GM18858 (cell line): ENCODE measurements around the gene LMCD1.

Source experiments
- ATAC-seq: cut with Tn5 transposase; IDR thresholded peaks from one replicate; pipeline ENCODE4 v1.9.1; 2021; ENCODE audit not compliant: unreplicated experiment

LMCD1 gene

DNA sequence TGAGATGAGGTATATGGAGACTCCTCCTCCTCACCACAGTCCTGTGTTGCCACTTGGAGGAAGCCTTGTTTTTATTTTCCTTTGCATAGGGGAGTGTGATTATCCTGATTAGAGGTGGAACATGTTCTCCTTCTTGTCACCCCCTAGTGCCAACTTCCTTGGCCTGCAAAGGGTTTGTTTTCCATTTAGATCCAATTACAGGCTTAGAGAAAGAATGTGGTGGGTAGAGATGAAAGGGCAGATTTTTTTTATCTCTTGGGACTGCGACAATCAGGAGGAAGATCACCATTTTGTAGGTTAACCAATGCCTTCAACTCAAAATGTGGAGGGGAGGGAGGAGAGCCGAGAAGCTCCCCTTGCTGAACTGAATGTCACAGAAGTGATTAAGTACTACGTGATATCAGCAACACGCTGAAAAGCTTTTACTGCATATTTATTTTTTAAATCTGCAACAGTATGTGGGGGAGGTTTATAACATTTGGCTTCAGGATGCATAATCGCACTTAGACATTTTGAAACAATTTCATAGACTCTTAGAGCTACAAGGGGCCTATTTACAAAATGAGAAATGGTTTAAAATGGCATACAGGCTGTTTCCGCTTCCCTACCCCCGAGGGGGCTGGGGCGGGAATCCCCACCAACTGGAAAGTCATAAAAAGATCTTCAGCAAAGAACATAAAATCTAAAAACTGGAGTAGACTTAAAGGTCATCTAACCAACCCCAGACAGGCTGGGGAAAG, 2.4 kb downstream of the LMCD1 start:
- ATAC-seq, result no peak

DNA sequence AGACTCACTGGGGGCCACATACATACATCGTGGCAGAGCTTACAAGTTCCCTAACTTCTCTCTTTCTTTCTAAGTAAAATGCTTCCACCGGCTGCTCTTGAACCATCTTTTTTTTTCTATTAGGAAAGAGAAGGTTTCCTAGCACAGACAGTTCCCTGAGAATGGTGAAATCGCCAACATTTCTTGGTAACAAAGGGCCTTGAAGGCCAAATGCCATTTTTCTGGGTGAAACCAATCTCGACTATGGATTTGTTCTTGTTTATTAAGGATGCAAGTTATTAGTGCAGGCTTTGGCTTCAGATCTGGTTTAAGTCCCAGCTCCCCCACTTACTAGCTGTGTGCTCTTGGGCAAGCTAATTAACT, 3.0 kb downstream of the LMCD1 start:
- ATAC-seq, result no peak

DNA sequence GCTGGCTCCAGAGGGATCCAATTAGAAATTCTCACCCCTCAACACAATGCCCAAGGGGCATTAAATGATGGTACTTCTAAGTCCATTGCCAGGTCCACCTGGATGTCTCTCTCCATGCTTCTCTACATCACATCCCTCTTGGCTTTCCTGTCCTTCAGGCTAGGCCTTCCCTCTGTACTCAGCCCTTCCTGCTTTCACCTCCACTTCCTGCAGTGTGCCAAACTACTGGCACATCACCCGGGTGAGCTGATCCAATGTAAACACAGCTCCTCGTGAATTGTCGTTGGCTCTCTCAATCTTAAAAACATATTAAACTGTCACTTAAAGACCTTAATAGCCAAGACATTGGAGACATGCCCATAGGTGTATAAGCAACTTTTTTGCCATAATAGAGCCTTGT, 4.0 kb downstream of the LMCD1 start:
- ATAC-seq, result no peak

DNA sequence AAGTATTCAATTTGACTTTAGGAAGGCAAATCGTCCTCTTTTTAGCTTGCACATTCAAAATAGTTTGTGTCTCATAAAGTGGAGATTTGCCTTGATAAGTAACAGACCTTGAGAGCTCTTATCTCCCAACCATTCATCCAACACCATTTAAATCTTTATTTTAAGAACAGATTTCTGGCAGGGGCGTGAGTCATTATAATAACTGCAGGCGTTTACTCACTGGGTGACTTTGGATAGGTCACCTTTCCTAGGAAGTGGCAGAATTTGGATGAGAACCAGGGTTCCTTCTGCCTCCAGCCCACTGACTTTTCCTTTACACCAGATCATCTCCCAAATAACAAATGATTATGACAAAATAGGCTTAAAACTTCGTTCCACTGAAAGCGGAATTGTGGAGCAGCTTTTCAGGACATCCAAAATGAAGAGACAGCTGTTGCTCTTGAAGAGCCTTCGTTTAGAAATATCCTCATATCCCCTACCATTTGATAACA, 5.0 kb downstream of the LMCD1 start:
- no peak for ATAC-seq

DNA sequence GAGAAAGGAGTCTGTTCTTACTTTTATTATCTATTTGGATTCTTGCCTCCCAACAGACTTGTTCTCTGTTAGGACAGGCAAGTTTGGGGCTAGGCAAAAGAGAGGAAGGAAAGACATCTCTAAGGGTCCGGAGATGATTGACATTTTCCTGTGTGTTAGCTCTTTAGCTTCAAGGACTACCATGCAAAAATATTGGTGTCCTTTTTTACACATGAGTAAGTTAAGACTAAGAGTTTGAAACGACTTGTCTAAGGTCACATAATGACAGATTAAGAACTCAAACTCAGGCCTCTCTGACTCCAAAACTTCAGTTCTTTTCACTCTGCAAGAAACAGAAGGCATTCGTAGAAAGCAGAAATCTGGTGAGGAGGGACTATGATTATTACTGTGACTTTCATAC, 5.9 kb downstream of the LMCD1 start:
- no peak for ATAC-seq

DNA sequence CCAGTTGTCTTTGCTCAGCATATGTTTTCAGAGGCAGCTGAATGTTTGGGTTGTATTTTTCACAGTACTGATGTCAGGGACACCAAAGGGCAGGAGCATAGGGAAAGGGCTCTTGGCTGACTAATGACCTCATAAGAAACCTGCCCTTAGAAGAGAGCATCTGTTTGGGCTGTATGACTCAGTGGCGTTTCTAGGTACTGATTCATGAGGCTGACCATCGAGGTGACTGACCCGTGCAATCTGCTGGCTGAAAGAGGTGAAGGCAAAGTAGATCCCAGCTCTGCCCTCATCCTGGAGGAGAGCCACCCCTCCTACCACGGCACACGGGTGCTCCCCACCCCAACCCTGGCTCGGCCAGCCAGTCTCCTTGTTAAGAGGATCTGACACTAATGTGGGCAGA, 8.3 kb downstream of the LMCD1 start:
- no peak for ATAC-seq

DNA sequence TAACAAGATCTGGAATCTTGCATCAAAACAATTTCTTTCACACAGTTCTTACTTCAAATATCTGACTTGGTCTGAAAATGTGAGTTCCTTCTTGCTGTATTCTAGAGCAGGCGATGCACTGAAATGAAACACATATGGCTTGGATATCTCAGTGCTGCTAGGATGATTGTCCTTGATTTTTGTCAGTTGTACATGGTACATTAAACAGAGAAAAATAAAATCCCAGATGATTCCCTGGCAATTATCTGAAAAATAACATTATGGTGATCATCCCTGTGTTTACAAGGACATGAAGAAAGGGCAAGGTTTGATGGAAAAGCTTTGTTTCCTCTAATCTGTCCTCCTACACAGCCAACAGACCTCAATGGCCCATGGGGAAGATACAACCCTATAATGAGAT, 10.6 kb downstream of the LMCD1 start:
- no peak for ATAC-seq

DNA sequence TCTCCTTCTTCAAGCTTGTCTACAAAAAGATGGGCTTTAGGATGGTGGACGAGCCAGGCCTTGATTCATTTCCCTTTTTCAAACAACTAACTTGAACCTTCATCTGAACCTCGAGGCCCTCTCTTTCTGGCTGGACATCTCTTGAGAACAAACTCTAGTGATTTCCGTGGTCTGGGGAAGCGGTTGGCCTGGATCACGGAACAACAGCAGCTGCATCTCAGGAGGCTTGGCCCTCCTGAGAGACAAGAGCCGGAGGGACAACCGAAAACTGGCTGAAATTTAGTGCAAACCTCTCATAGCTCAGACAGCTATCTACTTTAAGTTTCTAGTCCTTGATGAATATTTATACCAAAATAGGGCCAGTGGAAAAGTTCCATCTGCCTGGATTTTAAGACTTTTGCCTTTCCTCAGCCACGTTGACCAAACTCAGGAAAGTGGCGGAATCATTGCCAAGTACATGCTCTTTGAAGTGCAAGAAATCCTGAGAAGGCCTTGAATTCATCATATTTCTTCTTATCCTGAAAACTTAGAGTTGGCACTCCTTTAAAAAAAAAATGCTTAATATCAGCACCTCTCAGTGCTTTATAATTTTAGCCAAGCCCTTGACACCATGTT, 14.5 kb downstream of the LMCD1 start:
- ATAC-seq, result no peak

DNA sequence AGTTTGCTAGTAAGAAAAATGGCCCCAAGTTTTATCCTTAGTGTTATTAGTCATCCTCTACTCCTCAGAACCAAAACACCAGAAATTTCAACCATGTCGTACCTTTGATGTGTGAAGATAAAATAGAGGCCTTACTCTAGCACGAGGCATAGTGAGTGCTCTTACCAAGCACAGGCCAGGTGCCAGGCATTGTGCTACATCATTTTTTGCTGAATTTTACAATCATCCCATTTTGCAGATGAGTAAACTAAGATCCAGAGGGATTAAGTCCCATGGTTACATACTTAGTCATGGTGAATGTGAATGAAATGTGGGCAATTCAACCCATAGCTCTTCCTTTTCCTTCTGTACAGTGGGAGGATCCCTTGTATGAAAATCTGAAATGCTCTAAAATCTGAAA, 15.2 kb downstream of the LMCD1 start:
- ATAC-seq, result no peak

DNA sequence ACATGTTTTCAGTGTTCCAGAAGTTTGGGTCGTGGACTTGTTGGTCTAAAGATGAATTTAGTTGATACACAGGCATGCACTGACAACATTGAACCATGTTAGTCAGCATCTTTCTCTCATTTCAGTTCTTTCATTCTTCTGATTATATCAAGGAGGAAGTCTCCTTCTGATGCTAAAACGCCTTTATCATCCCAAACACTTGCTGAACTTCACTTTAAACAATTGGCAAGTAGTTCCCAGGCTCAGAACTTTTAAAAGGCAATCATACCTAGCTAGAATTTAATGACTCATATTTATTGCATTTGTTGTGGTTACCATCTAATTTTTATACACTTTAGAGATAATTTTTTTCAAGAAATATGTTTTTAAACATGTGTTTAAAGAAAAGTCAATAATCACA, 15.9 kb downstream of the LMCD1 start:
- no peak for ATAC-seq

DNA sequence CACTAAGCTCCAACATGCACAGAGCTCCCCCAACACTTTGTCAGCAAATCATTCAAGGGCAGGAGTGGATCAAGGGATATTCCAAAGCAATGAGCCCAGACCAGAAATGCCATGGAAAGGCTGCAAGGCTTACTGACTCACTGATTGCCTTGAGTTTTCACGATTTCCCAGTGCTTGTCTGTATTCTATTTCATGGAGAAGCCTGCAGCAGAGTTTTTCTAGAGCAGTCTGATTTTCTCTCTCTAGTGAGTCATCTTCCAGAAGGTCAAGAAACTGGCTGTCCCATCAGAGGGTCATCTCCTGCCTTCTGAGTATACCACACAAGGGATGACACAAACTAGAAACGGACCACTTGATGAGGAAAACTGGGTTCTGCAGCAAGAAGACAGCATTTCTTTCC, 16.5 kb downstream of the LMCD1 start:
- no peak for ATAC-seq

DNA sequence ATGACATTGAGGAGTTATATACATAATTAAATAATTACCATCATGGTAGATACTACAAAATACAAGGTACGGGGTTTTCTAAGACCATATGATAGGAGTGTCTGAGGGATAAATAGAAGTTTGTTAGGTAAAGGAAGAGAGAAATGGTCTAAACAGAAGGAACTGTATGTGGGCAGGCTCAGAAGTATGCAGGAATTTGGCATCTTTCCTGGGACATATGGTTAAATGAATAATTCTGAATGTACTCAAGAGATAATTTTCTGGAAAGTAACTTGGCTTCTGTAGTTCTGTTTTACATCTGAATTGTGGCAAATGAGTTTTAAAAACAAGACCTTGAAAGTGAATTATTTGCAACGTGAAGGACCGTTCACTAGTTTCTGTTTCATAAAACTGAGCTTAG, 17.5 kb downstream of the LMCD1 start:
- ATAC-seq, result no peak

DNA sequence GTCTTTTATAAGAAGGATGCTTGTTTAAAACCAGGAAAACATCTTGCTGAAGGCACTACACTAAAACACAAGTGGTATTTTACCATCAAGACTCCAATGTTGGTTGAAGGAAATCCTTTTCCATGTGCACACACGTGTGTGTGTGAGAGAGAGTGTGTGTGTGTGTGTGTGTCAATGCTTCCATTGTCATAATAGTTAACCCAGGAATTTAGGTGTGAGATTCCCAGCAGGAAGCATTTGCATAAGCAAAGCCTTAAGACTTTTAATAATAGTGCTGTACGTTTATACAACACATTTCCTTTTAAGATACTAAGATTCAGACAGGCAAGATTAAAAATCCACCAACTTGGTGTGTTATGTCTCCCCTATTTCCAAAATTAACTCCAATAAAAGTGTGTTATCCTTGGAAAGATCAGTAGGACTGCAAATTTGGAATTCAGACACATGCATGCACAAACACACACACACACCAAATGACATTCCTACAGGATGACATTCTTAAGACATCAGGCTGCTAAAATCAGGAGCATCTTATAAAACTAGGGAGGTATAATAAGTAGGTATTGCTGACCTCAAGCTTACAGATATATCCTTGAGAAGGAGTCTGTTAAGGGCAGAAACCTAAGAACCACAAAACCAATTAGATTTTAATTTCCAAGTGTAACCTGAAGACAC, 18.3 kb downstream of the LMCD1 start:
- no peak for ATAC-seq

DNA sequence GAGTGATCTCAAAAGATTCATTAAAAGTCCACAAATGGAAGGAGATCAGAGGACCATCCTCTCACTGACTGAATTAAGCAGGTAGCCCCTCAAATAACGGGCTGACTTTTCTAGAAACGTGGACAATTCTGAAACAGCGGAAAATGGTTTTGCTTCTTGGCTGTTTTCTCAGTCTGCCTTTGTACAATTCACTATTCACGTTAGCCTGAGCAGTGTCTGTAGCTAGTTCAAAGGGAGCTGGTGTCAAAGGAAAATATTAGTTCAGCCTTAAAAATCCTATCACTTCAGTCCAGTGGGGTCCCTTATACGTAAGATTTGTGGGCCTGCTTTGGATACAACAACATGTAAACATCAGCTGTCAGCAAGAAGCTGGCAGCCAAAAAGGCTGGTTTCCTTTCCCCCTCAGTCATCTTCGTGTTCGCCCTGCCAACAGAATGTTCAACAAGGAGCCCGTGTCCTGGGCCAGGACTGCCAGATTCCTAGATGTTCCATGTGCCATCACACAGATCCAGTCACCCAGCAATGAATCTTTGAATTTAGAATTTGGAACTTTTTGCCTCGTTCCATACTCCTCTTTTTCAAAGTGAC, 19.3 kb downstream of the LMCD1 start:
- ATAC-seq, result no peak

DNA sequence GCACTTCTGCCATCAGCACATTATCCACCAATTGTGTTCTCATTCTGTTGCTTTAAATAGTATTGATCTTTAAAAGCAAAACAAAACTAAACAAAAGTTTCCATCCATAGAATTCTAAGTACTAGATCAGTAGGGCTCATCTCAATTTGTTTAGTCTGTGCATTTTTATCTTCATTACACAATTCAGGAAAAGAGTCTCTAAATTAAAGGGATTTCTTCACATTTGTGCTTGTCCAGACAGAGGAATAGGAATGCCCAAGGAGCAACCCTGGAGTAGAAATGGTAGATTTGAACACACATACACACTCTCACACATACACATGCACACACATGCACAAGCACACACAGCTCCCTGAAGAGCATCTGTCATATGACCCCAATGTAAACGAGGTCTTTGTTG, 21.4 kb downstream of the LMCD1 start:
- no peak for ATAC-seq

DNA sequence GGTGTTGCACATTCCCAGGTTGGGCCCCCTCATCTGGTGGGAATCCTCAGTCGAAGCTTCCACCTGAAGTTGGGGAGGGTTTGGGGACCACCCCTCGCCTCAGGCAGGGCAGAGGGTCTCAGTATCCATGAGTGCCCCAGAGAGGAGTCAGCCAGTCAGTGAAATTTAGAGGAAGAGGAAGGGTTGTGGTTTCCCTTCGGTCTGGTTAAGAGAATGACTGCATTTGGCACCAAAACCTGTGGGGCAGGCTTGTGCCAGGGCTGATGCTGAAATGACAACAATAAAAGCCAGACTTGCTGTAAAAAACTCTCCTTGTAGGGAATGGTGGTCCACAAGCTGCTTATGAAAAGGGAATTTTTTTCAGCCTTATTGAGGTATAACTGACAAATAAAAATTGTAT, 22.6 kb downstream of the LMCD1 start:
- ATAC-seq, result no peak

DNA sequence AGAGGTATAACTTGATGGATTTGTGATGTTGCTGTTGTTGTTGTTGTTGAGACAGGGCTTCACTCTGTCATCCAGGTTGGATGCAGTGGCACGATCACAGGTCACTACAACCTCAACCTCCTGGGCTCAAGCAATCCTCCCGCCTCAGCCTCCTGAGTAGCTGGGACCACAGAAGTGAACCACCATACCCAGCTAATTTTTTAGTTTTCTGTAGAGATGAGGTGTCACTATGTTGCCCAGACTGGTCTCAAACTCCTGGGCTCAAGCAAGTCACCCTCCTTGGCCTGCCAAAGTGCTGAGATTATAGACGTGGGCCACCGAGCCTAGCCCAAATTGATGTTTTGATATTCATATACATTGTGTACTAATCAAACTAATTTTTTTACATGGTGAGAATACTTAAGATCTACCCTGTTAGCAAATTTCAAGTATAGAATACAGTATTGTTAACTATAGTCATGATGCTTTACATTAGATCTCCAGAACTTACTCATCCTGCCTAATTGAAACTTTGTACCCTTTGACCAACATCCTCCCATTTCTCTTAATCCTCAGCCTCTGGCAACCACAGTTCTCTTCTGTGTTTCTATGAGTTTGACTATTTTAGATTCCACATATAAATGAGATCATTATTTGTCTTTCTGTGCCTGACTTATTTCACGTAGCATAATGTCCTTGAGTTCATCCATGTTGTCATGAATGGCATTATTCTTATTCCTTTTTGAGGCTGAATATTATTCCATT, 23.2 kb downstream of the LMCD1 start:
- no peak for ATAC-seq

DNA sequence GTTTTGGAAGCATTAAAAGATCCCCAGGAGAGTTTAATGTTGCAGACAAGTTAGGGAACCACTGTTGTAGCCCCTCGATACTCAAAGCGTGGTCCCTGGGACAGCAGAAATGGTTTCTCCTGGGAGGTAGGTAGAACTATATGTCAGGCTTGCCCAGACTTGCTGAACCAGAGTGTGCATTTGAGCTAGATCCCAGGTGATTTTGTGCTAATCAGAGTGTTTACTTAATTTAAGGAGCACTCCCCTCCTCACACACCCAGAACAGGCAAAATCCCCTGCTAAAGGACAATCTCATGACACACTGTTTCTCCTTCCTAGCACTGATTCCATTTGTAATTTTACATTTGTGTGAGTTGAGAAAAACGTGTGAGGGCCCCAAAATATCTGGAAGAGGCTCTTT, 24.3 kb downstream of the LMCD1 start:
- ATAC-seq, result no peak

DNA sequence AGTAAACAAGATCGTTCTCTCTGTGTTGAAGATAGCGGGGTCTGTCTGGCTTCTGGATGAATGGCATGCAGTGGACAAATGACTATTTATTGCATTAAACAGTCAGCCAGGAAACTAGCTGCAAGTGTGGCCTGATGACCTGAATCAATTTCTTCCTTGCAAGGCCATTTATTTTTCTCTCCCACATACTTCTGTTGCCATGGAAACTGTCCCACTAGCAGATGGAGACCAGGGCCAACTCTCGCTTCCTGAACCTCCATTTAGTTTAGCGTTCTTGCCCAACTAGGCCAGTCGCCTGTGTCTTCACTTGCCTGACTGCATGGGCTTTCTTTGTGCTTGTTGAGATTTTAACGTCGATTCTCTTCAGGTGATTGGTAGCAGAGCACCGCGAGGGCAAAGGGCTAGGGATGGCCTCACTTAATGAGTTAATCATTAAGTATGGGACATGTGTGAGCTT, 27.6 kb downstream of the LMCD1 start:
- ATAC-seq, result no peak

DNA sequence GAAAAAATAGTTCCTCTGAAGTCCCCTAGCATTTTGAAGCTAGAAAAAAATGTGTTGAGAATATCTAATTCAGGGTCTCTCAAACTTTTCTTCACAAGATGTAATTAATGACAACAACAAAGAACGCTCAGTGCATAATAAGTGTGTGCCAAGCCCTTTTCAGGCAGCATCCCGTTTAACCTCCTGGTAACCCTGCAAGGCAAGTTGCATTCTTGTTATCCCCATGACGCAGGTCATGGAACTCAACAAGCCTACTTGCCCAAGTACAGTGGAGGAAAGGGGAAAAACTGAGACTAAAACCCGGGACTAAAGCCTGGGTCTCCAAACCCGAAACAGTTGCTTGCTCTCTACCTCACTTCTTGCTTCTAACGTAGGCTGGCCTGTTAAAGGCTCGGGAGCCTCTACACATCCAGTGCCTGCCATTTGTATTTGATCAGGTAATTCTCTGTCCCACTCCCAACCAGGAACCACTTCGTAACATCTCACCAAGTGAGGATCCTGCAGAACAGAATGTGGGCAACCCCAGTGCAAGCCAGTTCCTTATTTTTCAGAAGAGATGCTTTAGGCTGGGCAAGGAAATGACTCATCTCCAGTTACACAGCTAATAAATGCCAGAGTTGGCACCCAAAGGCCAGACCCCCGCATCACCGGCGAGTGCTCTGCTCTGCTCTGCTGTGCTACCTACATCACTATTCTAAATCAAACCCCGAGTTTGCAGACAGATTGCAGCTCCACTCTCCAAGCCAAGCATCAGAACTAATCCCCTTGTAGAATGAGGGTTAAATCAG, 28.3 kb downstream of the LMCD1 start:
- no peak for ATAC-seq
